ENCODE measurements around the gene POLA1. TPM values are rescaled to one million over a fixed set of nuclear protein-coding genes. Genes with fewer than 3 reads are reported as not detected.

The POLA1 gene
- total RNA-seq, 1 donor from 2014 or later = 7.4 TPM

DNA sequence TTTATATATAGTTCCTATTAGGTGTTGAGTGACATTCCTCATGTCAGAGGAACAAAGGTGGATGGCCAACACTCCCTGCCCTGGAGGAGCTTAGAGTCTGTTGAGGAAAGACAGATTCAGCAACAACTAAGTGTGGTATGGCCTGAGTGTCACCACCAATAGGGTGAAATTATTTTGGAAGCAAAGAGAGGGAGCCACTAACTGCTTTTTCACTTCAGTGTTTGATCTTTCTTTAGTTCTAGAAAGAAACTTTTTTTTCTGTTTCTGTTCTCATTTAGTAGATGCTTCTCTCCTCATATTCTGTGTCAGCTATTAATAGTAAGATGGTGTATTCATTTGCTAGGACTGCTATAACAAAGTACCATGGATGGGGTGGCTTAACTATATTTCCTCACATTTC, 240.6 kb downstream of the POLA1 start:
- Histone ChIP-seq H3K36me3 (ENCODE audit: control insufficient read depth, insufficient read depth, low read length) (no peaks in the 10 kb centered on the region), H3K27me3 (ENCODE audit: control insufficient read depth, insufficient read depth, low read length) (no peaks in the 10 kb centered on the region), H3K4me3 (ENCODE audit: low read depth, low read length) (no peak overlapping the region)
- TF ChIP-seq, protein P1, sequence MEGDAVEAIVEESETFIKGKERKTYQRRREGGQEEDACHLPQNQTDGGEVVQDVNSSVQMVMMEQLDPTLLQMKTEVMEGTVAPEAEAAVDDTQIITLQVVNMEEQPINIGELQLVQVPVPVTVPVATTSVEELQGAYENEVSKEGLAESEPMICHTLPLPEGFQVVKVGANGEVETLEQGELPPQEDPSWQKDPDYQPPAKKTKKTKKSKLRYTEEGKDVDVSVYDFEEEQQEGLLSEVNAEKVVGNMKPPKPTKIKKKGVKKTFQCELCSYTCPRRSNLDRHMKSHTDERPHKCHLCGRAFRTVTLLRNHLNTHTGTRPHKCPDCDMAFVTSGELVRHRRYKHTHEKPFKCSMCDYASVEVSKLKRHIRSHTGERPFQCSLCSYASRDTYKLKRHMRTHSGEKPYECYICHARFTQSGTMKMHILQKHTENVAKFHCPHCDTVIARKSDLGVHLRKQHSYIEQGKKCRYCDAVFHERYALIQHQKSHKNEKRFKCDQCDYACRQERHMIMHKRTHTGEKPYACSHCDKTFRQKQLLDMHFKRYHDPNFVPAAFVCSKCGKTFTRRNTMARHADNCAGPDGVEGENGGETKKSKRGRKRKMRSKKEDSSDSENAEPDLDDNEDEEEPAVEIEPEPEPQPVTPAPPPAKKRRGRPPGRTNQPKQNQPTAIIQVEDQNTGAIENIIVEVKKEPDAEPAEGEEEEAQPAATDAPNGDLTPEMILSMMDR (IDR thresholded peaks at IDR 0.05; ENCODE audit: insufficient read depth, low read length, severe bottlenecking) = no peak
- no peak for DNase-seq (ENCODE audit: low read depth)
- no peak for FAIRE-seq

DNA sequence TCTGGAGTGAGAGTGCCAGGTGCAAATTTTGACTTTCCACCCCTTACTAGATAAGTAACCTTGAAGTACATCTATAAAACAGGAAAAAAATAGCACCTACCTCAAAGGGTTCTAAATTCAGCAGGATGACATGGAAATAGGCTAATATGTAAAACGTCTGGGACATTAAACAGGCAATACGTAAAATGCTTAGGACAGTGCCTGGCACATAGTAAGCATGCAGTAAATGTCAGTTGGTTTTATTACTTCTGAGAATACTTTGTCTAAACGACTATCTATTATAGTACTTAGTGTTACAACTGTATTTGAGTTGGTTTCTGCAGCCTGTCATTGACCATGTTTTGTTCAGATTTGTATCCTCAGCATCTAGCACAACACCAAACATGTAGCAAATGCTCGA, 251.3 kb downstream of the POLA1 start:
- DNase-seq (ENCODE audit: low read depth) = no peak
- no peak for FAIRE-seq
- TF ChIP-seq, protein P1 (IDR thresholded peaks at IDR 0.05; ENCODE audit: insufficient read depth, low read length, severe bottlenecking) = no peak

DNA sequence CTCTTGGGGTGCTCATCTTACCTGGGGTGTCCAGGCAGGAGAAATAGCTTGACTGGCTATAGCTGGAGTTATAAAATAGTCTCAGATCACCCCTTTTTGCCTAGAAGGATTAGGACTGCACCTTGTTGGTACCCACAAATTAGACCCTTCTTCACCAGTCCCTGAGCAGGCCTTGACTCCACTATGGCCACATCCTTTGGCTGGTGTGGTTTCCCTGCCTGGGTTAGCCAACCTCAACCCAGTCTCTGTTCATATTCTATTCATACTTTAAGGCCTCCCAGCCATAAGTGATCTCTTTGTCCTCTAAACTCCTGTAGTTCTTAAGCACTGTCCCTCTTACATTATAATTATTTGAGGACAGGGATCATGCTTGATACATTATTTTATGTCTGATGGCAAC, 252.7 kb downstream of the POLA1 start:
- DNase-seq (ENCODE audit: low read depth) = no peak
- H3K4me3 ChIP-seq (ENCODE audit: low read depth, low read length) = no peak overlapping the region
- TF ChIP-seq, protein P1 (IDR thresholded peaks at IDR 0.05; ENCODE audit: insufficient read depth, low read length, severe bottlenecking) = no peak
- no peaks in the 10 kb centered on the region for H3K36me3 ChIP-seq (ENCODE audit: control insufficient read depth, insufficient read depth, low read length)
- no peaks in the 10 kb centered on the region for H3K27me3 ChIP-seq (ENCODE audit: control insufficient read depth, insufficient read depth, low read length)
- FAIRE-seq = no peak

More for the DNA sequence above, 251.3 kb downstream of the POLA1 start:
- Histone ChIP-seq H3K27me3 (ENCODE audit: control insufficient read depth, insufficient read depth, low read length) (no peaks in the 10 kb centered on the region), H3K36me3 (ENCODE audit: control insufficient read depth, insufficient read depth, low read length) (no peaks in the 10 kb centered on the region), H3K4me3 (ENCODE audit: low read depth, low read length) (no peak overlapping the region)

DNA sequence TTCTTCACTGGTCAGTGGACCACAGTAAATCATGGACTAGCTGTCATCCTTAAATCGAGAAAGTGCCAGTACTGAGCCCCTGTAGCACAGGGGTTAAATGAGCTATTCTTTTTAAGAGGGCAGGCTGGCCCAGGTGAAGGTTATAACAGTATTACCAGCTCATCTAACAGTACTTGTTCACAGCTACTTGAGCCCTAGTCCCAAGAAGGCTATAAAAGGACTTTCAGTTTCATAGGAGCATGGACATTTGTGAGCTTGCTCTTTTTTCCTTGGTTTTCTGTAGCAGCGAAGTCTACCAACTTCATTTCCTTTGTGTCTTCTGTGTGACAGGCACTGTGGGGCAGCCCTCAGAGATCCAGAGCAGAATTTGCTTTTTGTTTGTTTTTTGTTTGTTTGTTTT, 261.0 kb downstream of the POLA1 start:
- no peak for FAIRE-seq
- no peak for DNase-seq (ENCODE audit: low read depth)

DNA sequence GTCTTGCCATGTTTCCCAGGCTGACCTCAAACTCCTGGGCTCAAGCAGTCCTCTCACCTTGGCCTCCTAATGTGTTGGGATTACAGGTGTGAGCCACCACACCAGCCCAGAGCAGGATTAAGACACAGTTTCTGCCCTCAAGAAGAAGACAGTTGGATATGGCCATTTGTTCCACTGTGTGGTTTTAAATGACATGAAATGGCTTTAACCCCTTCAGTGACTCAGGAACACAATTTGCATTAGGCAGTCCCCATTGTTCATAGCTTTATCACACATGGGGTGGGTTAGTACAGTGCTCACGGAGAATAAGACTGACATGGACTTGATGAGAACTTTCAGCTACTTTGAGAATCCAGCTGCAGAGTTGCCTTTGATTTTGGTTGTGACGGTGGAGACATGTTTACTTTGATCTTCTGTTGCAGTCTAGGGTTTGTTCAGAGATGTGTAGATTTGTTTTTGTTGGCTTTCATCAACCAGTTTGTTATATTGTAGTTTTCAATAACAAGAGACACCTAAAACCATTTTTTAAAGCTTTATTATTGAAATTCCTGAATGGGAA, 261.7 kb downstream of the POLA1 start:
- TF ChIP-seq, protein P1 (IDR thresholded peaks at IDR 0.05; ENCODE audit: insufficient read depth, low read length, severe bottlenecking) = no peak
- no peak for FAIRE-seq
- Histone ChIP-seq H3K36me3 (ENCODE audit: control insufficient read depth, insufficient read depth, low read length) (no peaks in the 10 kb centered on the region), H3K27me3 (ENCODE audit: control insufficient read depth, insufficient read depth, low read length) (no peaks in the 10 kb centered on the region), H3K4me3 (ENCODE audit: low read depth, low read length) (no peak overlapping the region)
- no peak for DNase-seq (ENCODE audit: low read depth)

More for the DNA sequence above, 261.0 kb downstream of the POLA1 start:
- TF ChIP-seq, protein P1 (IDR thresholded peaks at IDR 0.05; ENCODE audit: insufficient read depth, low read length, severe bottlenecking) = no peak
- H3K36me3 ChIP-seq (ENCODE audit: control insufficient read depth, insufficient read depth, low read length) = no peaks in the 10 kb centered on the region
- H3K4me3 ChIP-seq (ENCODE audit: low read depth, low read length) = no peak overlapping the region
- H3K27me3 ChIP-seq (ENCODE audit: control insufficient read depth, insufficient read depth, low read length) = no peaks in the 10 kb centered on the region

DNA sequence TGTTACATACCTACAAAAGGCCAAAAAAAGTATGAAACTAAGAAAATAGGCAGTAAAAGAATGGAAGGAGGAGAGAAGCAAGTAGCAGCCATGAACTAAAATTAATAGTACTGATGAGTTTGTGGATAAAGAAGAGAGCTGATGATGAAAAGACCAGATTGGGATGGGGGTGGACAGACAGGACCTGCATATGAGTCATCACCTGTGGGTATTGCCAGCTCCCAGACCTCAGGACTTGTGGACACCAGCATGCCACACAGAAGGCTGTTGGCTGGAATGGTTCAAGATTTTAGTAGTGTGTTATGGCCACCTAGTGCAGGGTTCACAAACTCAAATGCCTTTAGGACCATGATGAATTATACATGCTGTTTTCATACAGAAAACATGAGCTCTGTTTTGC, 263.1 kb downstream of the POLA1 start:
- TF ChIP-seq, protein P1 (IDR thresholded peaks at IDR 0.05; ENCODE audit: insufficient read depth, low read length, severe bottlenecking) = no peak
- FAIRE-seq = no peak
- H3K27me3 ChIP-seq (ENCODE audit: control insufficient read depth, insufficient read depth, low read length) = no peaks in the 10 kb centered on the region
- DNase-seq (ENCODE audit: low read depth) = peak; percentile 21
- H3K4me3 ChIP-seq (ENCODE audit: low read depth, low read length) = no peak overlapping the region
- H3K36me3 ChIP-seq (ENCODE audit: control insufficient read depth, insufficient read depth, low read length) = no peaks in the 10 kb centered on the region
